ENCODE results near the gene PRADC1. TPM values are rescaled to one million over a fixed set of nuclear protein-coding genes. Genes with fewer than 3 reads are reported as not detected.

PRADC1 gene
- total RNA-seq, 1 experiment from 2014 or later, result 24.1 TPM

- DNase-seq (ENCODE audit: low spot score), result no peak
Observed at GRCh38 chr2:73258913-73259215, 25.8 kb upstream of the PRADC1 start.

GRCh38 chr2:73258186-73258912, 25.3 kb upstream of the PRADC1 start:
- DNase-seq (ENCODE audit: low spot score), result no peak

GRCh38 chr2:73257425-73258125, 24.5 kb upstream of the PRADC1 start:
- DNase-seq (ENCODE audit: low spot score), result no peak

GRCh38 chr2:73257021-73257420, 24.0 kb upstream of the PRADC1 start:
- DNase-seq (ENCODE audit: low spot score), result no peak

- DNase-seq (ENCODE audit: low spot score), result no peak
Observed at GRCh38 chr2:73256618-73256922, 23.5 kb upstream of the PRADC1 start.

DNA sequence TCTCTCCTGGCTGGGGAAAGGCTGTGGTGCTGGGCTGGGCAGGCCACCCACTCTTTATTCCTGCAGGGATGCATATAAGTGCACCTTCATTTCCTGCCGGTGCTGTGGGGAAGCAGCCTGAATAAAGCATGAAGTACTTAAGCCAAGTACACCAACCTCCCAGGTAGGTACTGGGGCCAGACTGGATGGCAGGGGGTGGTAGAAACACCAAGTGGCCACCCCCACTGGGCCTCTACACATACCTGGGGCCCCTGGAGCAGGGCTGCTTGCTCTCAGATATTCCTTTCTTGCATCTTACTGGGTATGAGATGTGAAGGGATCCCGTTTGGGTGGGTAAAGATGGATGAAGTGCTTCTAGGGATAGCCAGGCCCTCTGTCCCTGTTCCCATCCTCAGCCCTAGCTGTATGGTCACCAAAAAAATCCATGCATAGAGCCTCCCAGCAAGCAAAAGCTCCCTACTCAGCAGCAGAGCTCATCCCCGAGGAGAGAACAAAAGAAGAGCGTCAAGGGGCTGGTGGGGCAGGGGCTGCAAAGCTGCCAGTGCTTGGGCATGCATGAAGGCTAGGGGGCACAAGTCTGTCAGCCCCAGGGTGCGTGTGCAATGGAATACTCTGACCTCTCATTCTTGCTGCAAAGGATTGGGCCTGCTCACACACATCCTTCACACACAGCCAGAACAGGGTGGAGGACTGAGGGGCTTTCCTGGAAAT, 23.0 kb upstream of the PRADC1 start:
- no peak for DNase-seq (ENCODE audit: low spot score)

DNA sequence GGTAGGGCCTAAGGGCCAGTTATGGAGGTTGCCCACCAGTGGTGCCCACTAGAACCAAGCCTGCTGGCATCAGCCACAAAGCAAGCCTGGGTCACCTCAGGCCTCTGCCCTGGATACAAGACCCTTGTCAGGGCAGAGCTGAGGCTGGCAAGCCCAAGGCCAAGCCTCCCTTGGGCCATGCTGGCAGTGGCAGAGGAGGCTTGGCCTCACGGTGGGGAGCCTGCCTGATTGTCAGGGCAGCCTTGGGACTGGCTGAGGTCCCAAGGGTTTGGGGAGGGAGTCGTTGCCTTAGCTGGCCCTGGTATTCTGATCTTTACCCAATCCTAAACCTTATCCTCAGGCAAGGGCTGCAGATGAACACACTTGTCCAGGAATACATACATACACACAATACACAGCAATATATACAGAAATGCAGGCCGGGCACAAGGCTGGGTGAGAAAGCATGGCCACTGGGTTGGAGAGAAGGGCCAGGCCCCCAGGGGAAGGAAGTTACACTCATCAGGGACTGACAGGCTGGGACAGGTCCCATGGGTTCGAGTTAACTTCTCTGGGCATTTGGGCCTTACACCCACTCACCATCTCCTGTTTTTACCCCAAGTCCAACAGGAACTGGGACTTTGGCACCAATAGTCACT, 22.1 kb upstream of the PRADC1 start:
- no peak for DNase-seq (ENCODE audit: low spot score)

GRCh38 chr2:73254343-73255006, 21.4 kb upstream of the PRADC1 start:
- peak; percentile 5 for DNase-seq (ENCODE audit: low spot score)

GRCh38 chr2:73253901-73254300, 20.9 kb upstream of the PRADC1 start:
- DNase-seq (ENCODE audit: low spot score), result peak; percentile 4

GRCh38 chr2:73253400-73253799, 20.4 kb upstream of the PRADC1 start:
- no peak for DNase-seq (ENCODE audit: low spot score)

- no peak for DNase-seq (ENCODE audit: low spot score)
Observed at GRCh38 chr2:73252238-73253027, 19.4 kb upstream of the PRADC1 start.

DNA sequence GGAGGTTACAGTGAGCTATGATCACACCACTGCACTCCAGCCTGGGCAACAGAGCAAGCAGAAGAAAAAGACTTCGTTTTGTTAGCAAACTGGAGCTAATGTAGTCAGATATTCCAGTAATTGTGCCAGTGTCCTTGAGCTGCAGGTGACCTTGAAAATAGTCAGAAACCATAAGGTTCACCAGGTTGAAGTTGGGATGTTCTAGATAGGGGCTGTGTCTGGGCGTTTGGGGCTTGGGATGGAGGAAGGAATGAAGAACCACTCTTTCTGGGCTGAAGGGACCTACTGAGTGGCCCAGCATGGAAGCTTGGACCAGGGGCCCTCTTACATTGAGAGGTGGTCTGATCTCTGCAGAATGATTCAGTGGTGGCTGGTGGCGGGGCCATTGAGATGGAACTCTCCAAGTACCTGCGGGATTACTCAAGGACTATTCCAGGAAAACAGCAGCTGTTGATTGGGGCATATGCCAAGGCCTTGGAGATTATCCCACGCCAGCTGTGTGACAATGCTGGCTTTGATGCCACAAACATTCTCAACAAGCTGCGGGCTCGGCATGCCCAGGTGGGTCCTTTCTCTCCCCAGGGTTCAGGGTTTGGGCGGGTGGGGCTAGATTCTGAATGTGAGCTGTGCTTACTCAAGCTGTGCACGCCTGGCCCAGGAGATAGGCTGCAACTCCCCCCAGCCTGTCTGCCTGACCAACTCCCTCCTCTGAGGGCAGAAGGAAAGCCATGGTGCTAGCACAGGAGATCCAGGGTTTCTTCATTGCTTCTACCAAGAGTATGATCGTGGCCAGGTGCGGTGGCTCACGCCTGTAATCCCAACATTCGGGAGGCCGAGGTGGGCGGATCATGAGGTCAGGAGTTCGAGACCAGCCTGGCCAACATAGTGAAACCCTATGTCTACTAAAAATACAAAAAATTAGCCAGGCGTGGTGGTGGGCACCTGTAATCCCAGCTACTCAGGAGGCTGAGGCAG, 18.1 kb upstream of the PRADC1 start:
- DNase-seq (ENCODE audit: low spot score), result no peak

- DNase-seq (ENCODE audit: low spot score), result no peak
Observed at GRCh38 chr2:73249636-73250035, 16.6 kb upstream of the PRADC1 start.

- DNase-seq (ENCODE audit: low spot score), result no peak
Observed at GRCh38 chr2:73246850-73247249, 13.8 kb upstream of the PRADC1 start.

- no peak for DNase-seq (ENCODE audit: low spot score)
Observed at GRCh38 chr2:73244580-73244979, 11.5 kb upstream of the PRADC1 start.

GRCh38 chr2:73243884-73244570, 11.0 kb upstream of the PRADC1 start:
- no peak for DNase-seq (ENCODE audit: low spot score)

- no peak for DNase-seq (ENCODE audit: low spot score)
Observed at GRCh38 chr2:73239776-73240175, 6.7 kb upstream of the PRADC1 start.

DNA sequence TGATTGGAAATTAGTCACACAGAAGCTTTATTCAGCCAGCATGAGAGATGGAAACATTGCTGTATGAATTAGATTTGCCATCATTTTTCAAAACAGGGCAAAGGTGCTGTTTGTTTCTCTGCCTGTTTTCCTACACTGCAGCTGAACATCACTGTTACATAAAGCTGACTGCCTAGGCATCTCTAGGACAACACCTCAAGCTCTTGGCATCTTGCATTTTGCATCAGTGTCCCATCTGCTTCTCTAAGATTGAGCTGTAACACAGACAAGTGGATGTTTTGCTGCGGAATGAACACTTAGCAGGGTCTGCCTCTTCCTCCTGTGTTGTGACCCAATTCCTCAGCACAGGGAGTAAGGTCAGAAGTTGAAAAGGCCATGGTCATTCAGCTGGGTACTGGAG, 5.9 kb upstream of the PRADC1 start:
- no peak for DNase-seq (ENCODE audit: low spot score)

- DNase-seq (ENCODE audit: low spot score), result no peak
Observed at GRCh38 chr2:73238149-73238548, 5.1 kb upstream of the PRADC1 start.

All from HT-29 (cell line).